ENCODE measurements around the gene KCNMB3. TPM values are rescaled to one million over a fixed set of nuclear protein-coding genes. Genes with fewer than 3 reads are reported as not detected.

Gene KCNMB3
- total RNA-seq, 1 experiment from 2014 or later = not detected

DNA sequence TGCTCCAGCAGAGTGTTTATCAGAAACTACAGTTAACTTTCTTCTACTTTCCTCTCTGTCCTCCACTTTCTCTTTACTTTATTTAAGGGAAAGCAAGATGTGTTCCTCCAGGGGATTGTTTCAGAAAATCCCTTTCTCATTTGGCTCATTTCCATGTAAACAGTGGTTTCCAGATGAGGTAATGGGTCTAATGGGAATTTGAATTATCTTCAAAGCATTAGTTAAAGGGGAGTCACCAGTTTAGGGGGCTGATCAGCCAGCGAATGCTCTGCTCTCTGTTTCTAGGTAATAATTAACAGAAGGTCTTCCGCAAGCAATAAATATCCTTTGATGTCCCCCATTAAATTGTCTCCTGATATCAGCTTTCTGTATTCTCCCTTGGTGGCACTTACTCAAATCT, 41.5 kb upstream of the KCNMB3 start:
- H3K9me3 ChIP-seq (ENCODE audit: control insufficient read depth in 1 of 2, insufficient read depth in 1 of 2, low read depth in 1 of 2, low read length in 2 of 2) = no peaks in the 10 kb centered on the region
- ChIA-PET RAD21 (ENCODE audit: low non-redundant PET in 1 of 2, low total read pairs in 2 of 2, uncharacterized antibody in 2 of 2, unreplicated experiment in 2 of 2) (no interaction called here), CTCF (no interaction called here), POLR2A (no interaction called here)
- ATAC-seq (no peak), DNase-seq (ENCODE audit: low read depth, low spot score) (no peak)
- no peaks in the 10 kb centered on the region for H3K79me2 ChIP-seq (ENCODE audit: insufficient read depth, low read length)
- no peak overlapping the region for H3K4me3 ChIP-seq (replicated peaks in 1 of 2; ENCODE audit: low read depth in 1 of 2, low read length in 2 of 2)
- H4K20me1 ChIP-seq (ENCODE audit: insufficient read depth) = no peaks in the 10 kb centered on the region
- TF ChIP-seq POLR2A (IDR thresholded peaks at IDR 0.05; ENCODE audit: borderline replicate concordance, extremely low read depth, insufficient read depth, insufficient read length) = no peak
- no peak for TF ChIP-seq POLR2AphosphoS5 (IDR thresholded peaks at IDR 0.05; ENCODE audit: low read depth, low read length)
- no peak for TF ChIP-seq SRF (IDR thresholded peaks at IDR 0.05; ENCODE audit: low read depth)
- peaks cover 3% of the 10 kb centered on the region; the same call in 1 of the 2 replicates for H3K9me2 ChIP-seq (ENCODE audit: insufficient read depth)
- BruUV-seq (replicated peaks) = no TSS peak
- H3K36me3 ChIP-seq (ENCODE audit: control insufficient read depth in 1 of 2, insufficient read depth in 2 of 2, low read length in 2 of 2) = no peaks in the 10 kb centered on the region
- no peak overlapping the region for H3K9ac ChIP-seq (ENCODE audit: low read length)
- no peaks in the 10 kb centered on the region for H3K4me1 ChIP-seq (ENCODE audit: control insufficient read depth in 1 of 2, insufficient read depth in 2 of 2, low read length in 2 of 2)
- no peak overlapping the region for H2AFZ ChIP-seq (ENCODE audit: low read depth, low read length, poor library complexity, severe bottlenecking)
- no peak overlapping the region for H3K4me2 ChIP-seq (ENCODE audit: low read length)
- intact Hi-C loops (cut with micrococcal nuclease) = no loop called here
- no peak overlapping the region for H3K27ac ChIP-seq (ENCODE audit: low read depth, low read length)
- H3K27me3 ChIP-seq (ENCODE audit: insufficient read depth, low read length) = no peaks in the 10 kb centered on the region

- H3K9ac ChIP-seq (ENCODE audit: low read length) = no peak overlapping the region
- H3K4me2 ChIP-seq (ENCODE audit: low read length) = no peak overlapping the region
- intact Hi-C loops (cut with micrococcal nuclease) = no loop called here
- CTCF ChIA-PET = no interaction called here
- TF ChIP-seq RAD21 (IDR thresholded peaks at IDR 0.05; ENCODE audit: low read depth) (no peak), YY1 (IDR thresholded peaks at IDR 0.05; ENCODE audit: extremely low read depth, insufficient replicate concordance, low read depth, low read length) (no peak), POLR2A (IDR thresholded peaks at IDR 0.05; ENCODE audit: borderline replicate concordance, extremely low read depth, insufficient read depth, insufficient read length) (no peak), EZH2phosphoT487 (IDR thresholded peaks at IDR 0.05; ENCODE audit: borderline replicate concordance) (no peak), JUND (IDR thresholded peaks at IDR 0.05) (no peak), CBX3 (IDR thresholded peaks at IDR 0.05; ENCODE audit: low read depth) (no peak)
- TF ChIP-seq, protein P1, sequence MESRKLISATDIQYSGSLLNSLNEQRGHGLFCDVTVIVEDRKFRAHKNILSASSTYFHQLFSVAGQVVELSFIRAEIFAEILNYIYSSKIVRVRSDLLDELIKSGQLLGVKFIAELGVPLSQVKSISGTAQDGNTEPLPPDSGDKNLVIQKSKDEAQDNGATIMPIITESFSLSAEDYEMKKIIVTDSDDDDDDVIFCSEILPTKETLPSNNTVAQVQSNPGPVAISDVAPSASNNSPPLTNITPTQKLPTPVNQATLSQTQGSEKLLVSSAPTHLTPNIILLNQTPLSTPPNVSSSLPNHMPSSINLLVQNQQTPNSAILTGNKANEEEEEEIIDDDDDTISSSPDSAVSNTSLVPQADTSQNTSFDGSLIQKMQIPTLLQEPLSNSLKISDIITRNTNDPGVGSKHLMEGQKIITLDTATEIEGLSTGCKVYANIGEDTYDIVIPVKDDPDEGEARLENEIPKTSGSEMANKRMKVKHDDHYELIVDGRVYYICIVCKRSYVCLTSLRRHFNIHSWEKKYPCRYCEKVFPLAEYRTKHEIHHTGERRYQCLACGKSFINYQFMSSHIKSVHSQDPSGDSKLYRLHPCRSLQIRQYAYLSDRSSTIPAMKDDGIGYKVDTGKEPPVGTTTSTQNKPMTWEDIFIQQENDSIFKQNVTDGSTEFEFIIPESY (IDR thresholded peaks at IDR 0.05; ENCODE audit: extremely low read depth, insufficient replicate concordance, low read length) = no peak
- H3K27me3 ChIP-seq (ENCODE audit: insufficient read depth, low read length) = no peaks in the 10 kb centered on the region
- H3K27ac ChIP-seq (ENCODE audit: low read depth, low read length) = no peak overlapping the region
- POLR2A ChIA-PET = no interaction called here
- no peaks in the 10 kb centered on the region for H4K20me1 ChIP-seq (ENCODE audit: insufficient read depth)
- H3K9me2 ChIP-seq (ENCODE audit: insufficient read depth) = no peaks in the 10 kb centered on the region
- no peak for ATAC-seq
- no TSS peak for BruUV-seq (replicated peaks)
- no peak overlapping the region for H2AFZ ChIP-seq (ENCODE audit: low read depth, low read length, poor library complexity, severe bottlenecking)
- H3K36me3 ChIP-seq (ENCODE audit: control insufficient read depth in 1 of 2, insufficient read depth in 2 of 2, low read length in 2 of 2) = no peaks in the 10 kb centered on the region
- no peaks in the 10 kb centered on the region for H3K79me2 ChIP-seq (ENCODE audit: insufficient read depth, low read length)
- no peak overlapping the region for H3K4me3 ChIP-seq (replicated peaks in 1 of 2; ENCODE audit: low read depth in 1 of 2, low read length in 2 of 2)
- DNase-seq (ENCODE audit: low read depth, low spot score) = no peak
- RAD21 ChIA-PET (ENCODE audit: low non-redundant PET in 1 of 2, low total read pairs in 2 of 2, uncharacterized antibody in 2 of 2, unreplicated experiment in 2 of 2) = no interaction called here
- H3K4me1 ChIP-seq (ENCODE audit: control insufficient read depth in 1 of 2, insufficient read depth in 2 of 2, low read length in 2 of 2) = no peaks in the 10 kb centered on the region
- no peaks in the 10 kb centered on the region for H3K9me3 ChIP-seq (ENCODE audit: control insufficient read depth in 1 of 2, insufficient read depth in 1 of 2, low read depth in 1 of 2, low read length in 2 of 2)
These were observed 38.4 kb upstream of the KCNMB3 start for GRCh38 chr3:179289295-179289694.

All from HCT116 (cell line).